Epithelial cell of proximal tubule (primary cell): ENCODE data around the gene MOBP. TPM values are rescaled to one million over a fixed set of nuclear protein-coding genes. Genes with fewer than 3 reads are reported as not detected.
A peak's percentile ranks its signal among the peaks of the same experiment; 100 is the strongest.

Experiments
- DNase-seq: peaks from one replicate; pipeline ENCODE4 v3.0.0-alpha.2; 2011; ENCODE audit warnings: low read depth
- H3K4me3 ChIP-seq: 2 replicates; pipeline ENCODE4 v1.5.1; 2011; ENCODE audit warnings: low read depth, mild to moderate bottlenecking, low read length
- CTCF ChIP-seq: conservative IDR thresholded peaks from 2 replicates; pipeline ENCODE4 v1.5.1; 2012; ENCODE audit warnings: low read depth, mild to moderate bottlenecking, low read length
- total RNA-seq: library from RNA; depleted of rRNA; stranded (reverse); fragments of >200 nt; gene quantifications from 2 replicates; pipeline ENCODE4 v1.2.3, GENCODE V29; 2015

MOBP gene
- total RNA-seq, 1 donor from 2014 or later: 0.35 TPM

GRCh38 chr3:39521456-39521855 lies 54.0 kb downstream of the MOBP start:
- TF ChIP-seq CTCF: no peak
- no peak for DNase-seq
- no peak overlapping the region for H3K4me3 ChIP-seq

DNA sequence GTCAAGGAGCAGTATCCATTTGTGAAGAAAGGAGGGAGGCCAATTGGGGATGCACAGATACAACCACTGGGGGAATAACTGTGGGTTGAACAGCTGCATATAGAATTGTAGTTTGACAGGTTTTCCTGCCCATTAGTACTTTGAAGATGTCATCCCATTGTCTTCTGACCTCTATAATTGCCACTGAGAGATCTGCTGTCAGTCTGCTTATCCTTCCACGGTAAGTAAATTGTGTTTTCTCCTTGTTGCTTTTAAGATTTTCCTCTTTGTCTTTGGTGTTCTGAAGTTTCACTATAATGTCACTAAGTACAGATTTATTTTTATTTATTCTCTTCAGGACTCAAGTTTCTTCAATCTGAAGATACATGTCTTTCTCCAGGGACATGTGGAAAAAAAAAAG lies 56.6 kb downstream of the MOBP start:
- no peak overlapping the region for H3K4me3 ChIP-seq
- no peak for DNase-seq
- TF ChIP-seq CTCF: no peak

- no peak overlapping the region for H3K4me3 ChIP-seq
- no peak for TF ChIP-seq CTCF
- DNase-seq: no peak
Observed at GRCh38 chr3:39528844-39529243, 61.4 kb downstream of the MOBP start.

DNA sequence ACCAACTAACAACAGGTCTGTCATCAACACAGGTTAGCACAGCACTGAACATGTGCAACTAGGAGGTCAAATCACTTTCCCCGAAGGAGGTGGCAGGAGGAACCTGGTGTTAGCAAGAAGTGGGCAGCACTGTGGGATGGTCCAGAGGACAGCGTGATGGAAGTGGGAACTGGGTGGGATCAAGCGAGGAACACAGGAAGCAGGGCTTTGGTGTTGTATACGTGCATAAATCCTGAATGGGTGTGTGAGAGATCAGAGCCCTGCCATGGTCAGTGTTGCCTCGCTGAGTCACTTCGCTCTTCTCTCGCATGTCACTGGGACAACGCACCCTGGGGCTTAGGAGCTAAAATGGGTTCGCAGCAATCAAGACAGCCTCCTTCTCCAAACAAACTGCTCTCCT lies 62.1 kb downstream of the MOBP start:
- no peak for DNase-seq
- no peak overlapping the region for H3K4me3 ChIP-seq
- TF ChIP-seq CTCF: no peak

GRCh38 chr3:39531066-39531465 lies 63.6 kb downstream of the MOBP start:
- H3K4me3 ChIP-seq: no peak overlapping the region
- TF ChIP-seq CTCF: no peak
- no peak for DNase-seq

DNA sequence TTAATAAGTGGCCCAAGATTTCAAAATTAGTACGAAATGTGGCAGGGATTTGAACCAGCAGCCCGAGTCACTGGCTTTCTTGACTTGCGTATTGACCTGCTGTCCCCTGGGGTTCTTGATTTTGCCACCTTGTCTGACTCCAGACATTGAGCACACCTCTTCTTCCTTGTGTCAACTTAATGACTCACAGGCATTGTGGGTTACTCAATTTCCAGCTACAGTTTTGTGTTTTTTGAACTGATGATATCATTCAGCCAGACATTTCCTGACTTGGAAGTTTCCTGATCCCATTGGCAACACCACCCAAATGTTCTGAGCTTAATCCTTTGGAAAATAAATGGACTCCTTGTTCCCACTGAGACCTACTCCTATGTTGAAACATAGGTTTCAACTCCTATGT lies 64.2 kb downstream of the MOBP start:
- DNase-seq: peak; percentile 46
- no peak overlapping the region for H3K4me3 ChIP-seq
- TF ChIP-seq CTCF: no peak

DNA sequence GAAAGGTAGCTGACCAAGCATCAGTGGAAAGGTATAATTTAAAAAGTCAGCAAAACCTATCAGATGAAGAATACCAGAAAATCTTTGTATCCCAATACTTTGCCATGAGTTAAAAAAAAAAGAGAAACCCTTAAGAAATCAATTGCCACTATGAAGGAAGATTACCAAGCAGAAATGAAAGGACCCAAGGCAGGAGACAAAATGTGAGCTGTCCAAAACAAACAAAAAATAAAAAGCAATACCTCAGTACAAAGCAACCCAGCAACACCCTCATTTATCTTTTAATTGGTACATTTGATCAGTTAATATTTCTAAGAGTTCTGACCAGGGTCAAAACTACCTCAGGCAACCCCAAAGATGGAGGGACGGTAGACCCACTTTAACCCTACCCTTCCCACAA lies 65.3 kb downstream of the MOBP start:
- H3K4me3 ChIP-seq: no peak overlapping the region
- no peak for TF ChIP-seq CTCF

More for the DNA sequence above, 65.3 kb downstream of the MOBP start:
- no peak for DNase-seq
